WTC11 (cell line): ENCODE measurements around the gene TCEANC. TPM values are rescaled to one million over a fixed set of nuclear protein-coding genes. Genes with fewer than 3 reads are reported as not detected.
"Not testable (repeated sequence)": the region's sequence is repeated elsewhere in the genome, so short reads cannot be mapped to it uniquely, and the experiment has no call there.

Experiments
- ATAC-seq: fragments of 200-7000 bp; cut with Tn5 transposase; 2 replicates; pipeline ENCODE4 v1.10.0; 2021; ENCODE audit warnings: mild to moderate bottlenecking, moderate library complexity
- CTCF ChIA-PET: fragments of 300-600 bp; sonication (Branson Sonifier 250); formaldehyde crosslinking; loops from one replicate; lab custom pipeline; 2021; ENCODE audit warnings: antibody characterized with exemption; lab: Charles Lee
- POLR2A ChIA-PET: fragments of 350-600 bp; sonication (Branson Sonifier 250); formaldehyde crosslinking; loops from one replicate; lab custom pipeline; 2021; ENCODE audit warnings: antibody characterized with exemption; lab: Charles Lee
- DNase-seq: peaks from one replicate; pipeline ENCODE4 v3.0.0; 2021; ENCODE audit warnings: low spot score
- H3K27ac Mint-ChIP-seq: 2 replicates; pipeline ENCODE4 v1.8.0; 2021; ENCODE audit warnings: mixed read lengths
- H3K27me3 Mint-ChIP-seq: 2 replicates; pipeline ENCODE4 v1.8.0; 2021; ENCODE audit warnings: low read depth, mild to moderate bottlenecking, moderate library complexity, mixed read lengths
- H3K36me3 Mint-ChIP-seq: 2 replicates; pipeline ENCODE4 v1.8.0; 2021; ENCODE audit warnings: mixed read lengths
- H3K4me1 Mint-ChIP-seq: 2 replicates; pipeline ENCODE4 v1.8.0; 2022; ENCODE audit warnings: mixed read lengths
- H3K4me3 Mint-ChIP-seq: 2 replicates; pipeline ENCODE4 v1.8.0; 2021; ENCODE audit warnings: mild to moderate bottlenecking, moderate library complexity, mixed read lengths
- H3K9me3 Mint-ChIP-seq: 2 replicates; pipeline ENCODE4 v1.8.0; 2021; ENCODE audit warnings: mixed read lengths
- CTCF ChIP-seq: fragments of 200-600 bp; IDR thresholded peaks from 2 replicates; pipeline ENCODE4 v1.8.0; 2022; ENCODE audit warnings: antibody characterized with exemption
- EMX1 ChIP-seq: fragments of 250-450 bp; sonication (Bioruptor Pico); IDR thresholded peaks from 2 replicates; pipeline ENCODE4 v1.8.0; 2021; ENCODE audit warnings: mild to moderate bottlenecking
- ERG ChIP-seq: fragments of 250-450 bp; sonication (Bioruptor Pico); IDR thresholded peaks from 2 replicates; pipeline ENCODE4 v1.8.0; 2021; ENCODE audit warnings: mild to moderate bottlenecking
- FOXK1 ChIP-seq: sonication (generic); formaldehyde crosslinking; IDR thresholded peaks from 2 replicates; pipeline ENCODE4 v1.8.0; 2022; ENCODE audit warnings: mild to moderate bottlenecking, moderate library complexity, missing genetic modification reagents
- IRF2 ChIP-seq: sonication (generic); formaldehyde crosslinking; IDR thresholded peaks from 2 replicates; pipeline ENCODE4 v1.8.0; 2022; ENCODE audit warnings: low read depth, missing genetic modification reagents, borderline replicate concordance
- NR2C2 ChIP-seq: sonication (generic); formaldehyde crosslinking; IDR thresholded peaks from 2 replicates; pipeline ENCODE4 v1.8.0; 2022; ENCODE audit warnings: mild to moderate bottlenecking, missing genetic modification reagents
- NR3C1 ChIP-seq: sonication (generic); formaldehyde crosslinking; conservative IDR thresholded peaks from 2 replicates; pipeline ENCODE4 v1.8.1; 2023; ENCODE audit warnings: low read depth, mild to moderate bottlenecking, missing genetic modification reagents
- OVOL2 ChIP-seq: fragments of 250-450 bp; sonication (Bioruptor Pico); IDR thresholded peaks from 2 replicates; pipeline ENCODE4 v1.9.0; 2021; ENCODE audit warnings: mild to moderate bottlenecking, borderline replicate concordance
- PRRX2 ChIP-seq: fragments of 250-450 bp; sonication (Bioruptor Pico); IDR thresholded peaks from 2 replicates; pipeline ENCODE4 v1.8.0; 2021; ENCODE audit warnings: mild to moderate bottlenecking
- RELA ChIP-seq: sonication (generic); formaldehyde crosslinking; IDR thresholded peaks from 2 replicates; pipeline ENCODE4 v1.8.1; 2022; ENCODE audit warnings: missing genetic modification reagents, mild to moderate bottlenecking, borderline replicate concordance
- RORB ChIP-seq: fragments of 250-450 bp; sonication (Bioruptor Pico); IDR thresholded peaks from 2 replicates; pipeline ENCODE4 v1.9.0; 2021; ENCODE audit warnings: mild to moderate bottlenecking
- USF2 ChIP-seq: sonication (generic); formaldehyde crosslinking; IDR thresholded peaks from 2 replicates; pipeline ENCODE4 v1.8.1; 2023; ENCODE audit warnings: mild to moderate bottlenecking, missing genetic modification reagents, moderate library complexity
- ZNF281 ChIP-seq: sonication (generic); formaldehyde crosslinking; IDR thresholded peaks from 2 replicates; pipeline ENCODE4 v1.8.0; 2023; ENCODE audit warnings: mild to moderate bottlenecking, missing genetic modification reagents
- ZNF396 ChIP-seq: fragments of 250-450 bp; sonication (Bioruptor Pico); IDR thresholded peaks from 2 replicates; pipeline ENCODE4 v1.8.0; 2021; ENCODE audit warnings: mild to moderate bottlenecking, moderate library complexity, borderline replicate concordance
- ZNF416 ChIP-seq: fragments of 250-450 bp; sonication (Bioruptor Pico); IDR thresholded peaks from 2 replicates; pipeline ENCODE4 v1.9.0; 2021; ENCODE audit warnings: mild to moderate bottlenecking, inconsistent platforms
- total RNA-seq: library from RNA; stranded (reverse); gene quantifications from 3 replicates; pipeline ENCODE4 v1.2.3, GENCODE V29; 2021
- TF ChIP-seq, protein P1 (sequence below): sonication (generic); formaldehyde crosslinking; IDR thresholded peaks from 2 replicates; pipeline ENCODE4 v1.8.1; 2022; ENCODE audit warnings: mild to moderate bottlenecking, missing genetic modification reagents, moderate library complexity, borderline replicate concordance
- TF ChIP-seq, protein P2 (sequence below): fragments of 250-450 bp; sonication (Bioruptor Pico); IDR thresholded peaks from 2 replicates; pipeline ENCODE4 v1.9.0; 2021; ENCODE audit warnings: moderate library complexity, mild to moderate bottlenecking, inconsistent platforms, borderline replicate concordance
- TF ChIP-seq, protein P3 (sequence below): fragments of 250-450 bp; sonication (Bioruptor Pico); IDR thresholded peaks from 2 replicates; pipeline ENCODE4 v1.9.0; 2021; ENCODE audit warnings: mild to moderate bottlenecking

The TCEANC gene
- total RNA-seq, 1 experiment from 2014 or later = 2.0 TPM

DNA sequence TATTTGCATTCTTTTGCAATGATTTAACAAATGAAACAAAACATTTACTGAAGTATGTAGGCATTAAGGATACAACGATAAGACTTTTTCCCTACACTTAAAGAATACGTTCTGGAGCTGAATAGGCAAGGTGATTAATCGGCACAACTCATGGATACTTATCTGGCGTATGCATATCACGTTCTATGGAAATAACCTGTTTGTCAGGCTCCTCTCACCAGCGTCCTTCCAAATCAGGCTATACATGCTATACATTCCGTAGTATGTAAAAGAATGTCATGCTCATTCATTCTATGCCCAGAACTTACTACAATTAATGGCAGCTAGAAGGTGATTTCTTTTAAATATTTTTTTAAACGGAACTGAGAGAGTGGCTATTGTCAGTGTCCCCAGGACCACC is 25.6 kb upstream of the TCEANC start:
- DNase-seq (no peak), ATAC-seq (no peak)
- Mint-ChIP-seq H3K4me3 (no peak overlapping the region), H3K9me3 (peaks cover 4% of the 10 kb centered on the region; the same call in 1 of the 2 replicates), H3K4me1 (0 out of 2 replicates have a peak, but pooled peaks cover 6% of the 10 kb centered on the region), H3K27ac (no peak overlapping the region), H3K27me3 (no peaks in the 10 kb centered on the region), H3K36me3 (no peaks in the 10 kb centered on the region; the same call in 1 of the 2 replicates)
- CTCF ChIA-PET = interaction anchor here (1.0 kb wide), 1 partner anchor 121 kb away, joined by 3 read pairs; no protein-coding TSS in a partner anchor
- TF ChIP-seq CTCF (no peak), ZNF281 (CRISPR knock-in tag) (no peak)
- TF ChIP-seq, protein P1, sequence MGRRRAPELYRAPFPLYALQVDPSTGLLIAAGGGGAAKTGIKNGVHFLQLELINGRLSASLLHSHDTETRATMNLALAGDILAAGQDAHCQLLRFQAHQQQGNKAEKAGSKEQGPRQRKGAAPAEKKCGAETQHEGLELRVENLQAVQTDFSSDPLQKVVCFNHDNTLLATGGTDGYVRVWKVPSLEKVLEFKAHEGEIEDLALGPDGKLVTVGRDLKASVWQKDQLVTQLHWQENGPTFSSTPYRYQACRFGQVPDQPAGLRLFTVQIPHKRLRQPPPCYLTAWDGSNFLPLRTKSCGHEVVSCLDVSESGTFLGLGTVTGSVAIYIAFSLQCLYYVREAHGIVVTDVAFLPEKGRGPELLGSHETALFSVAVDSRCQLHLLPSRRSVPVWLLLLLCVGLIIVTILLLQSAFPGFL (CRISPR knock-in tag) = no peak
- POLR2A ChIA-PET = no interaction called here

DNA sequence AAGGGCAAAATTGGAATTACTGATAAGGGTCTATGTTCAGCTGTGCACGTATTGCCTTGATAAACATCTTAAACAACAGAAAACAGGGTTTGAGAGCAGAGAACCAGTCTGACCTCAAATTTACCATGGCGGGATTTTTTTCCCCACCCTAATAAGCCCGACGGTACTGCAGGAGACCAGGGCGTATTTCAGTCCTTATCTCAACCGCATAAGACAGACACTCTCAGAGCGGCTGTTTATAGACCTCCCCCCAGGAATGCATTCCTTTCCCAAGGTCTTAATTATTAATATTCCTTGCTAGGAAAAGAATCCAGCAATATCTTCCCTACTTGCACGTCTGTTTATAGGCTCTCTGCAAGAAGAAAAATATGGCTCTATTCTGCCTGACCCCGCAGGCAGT is 15.7 kb upstream of the TCEANC start:
- H3K4me1 Mint-ChIP-seq, H3K4me3 Mint-ChIP-seq, H3K27ac Mint-ChIP-seq, DNase-seq, CTCF ChIA-PET, POLR2A ChIA-PET, ATAC-seq: not testable (repeated sequence)
- H3K36me3 Mint-ChIP-seq = peaks cover 25% of the 10 kb centered on the region
- H3K27me3 Mint-ChIP-seq = peaks cover 11% of the 10 kb centered on the region
- H3K9me3 Mint-ChIP-seq = peaks cover 35% of the 10 kb centered on the region

GRCh38 chrX:13638021-13638420 is 14.9 kb upstream of the TCEANC start:
- CTCF ChIA-PET = no interaction called here
- ATAC-seq = no peak
- Mint-ChIP-seq H3K4me1 (no peaks in the 10 kb centered on the region), H3K9me3 (peaks cover 31% of the 10 kb centered on the region), H3K27me3 (peaks cover 11% of the 10 kb centered on the region)
- TF ChIP-seq RORB (no peak), RELA (no peak), EMX1 (CRISPR knock-in tag) (no peak), FOXK1 (no peak), ERG (CRISPR knock-in tag) (no peak), NR2C2 (CRISPR knock-in tag) (no peak)
- TF ChIP-seq, all 79 proteins: peak for 0
- no peak for DNase-seq
- POLR2A ChIA-PET = no interaction called here
- Mint-ChIP-seq H3K36me3 (peaks cover 25% of the 10 kb centered on the region), H3K27ac (no peak overlapping the region), H3K4me3 (no peak overlapping the region)

- H3K36me3 Mint-ChIP-seq = peaks cover 25% of the 10 kb centered on the region
- CTCF ChIA-PET = no interaction called here
- POLR2A ChIA-PET = no interaction called here
- H3K4me3 Mint-ChIP-seq = no peak overlapping the region
- peaks cover 11% of the 10 kb centered on the region for H3K27me3 Mint-ChIP-seq
- DNase-seq = no peak
- peaks cover 31% of the 10 kb centered on the region for H3K9me3 Mint-ChIP-seq
- H3K4me1 Mint-ChIP-seq = no peaks in the 10 kb centered on the region
- ATAC-seq = no peak
- no peak overlapping the region for H3K27ac Mint-ChIP-seq
- TF ChIP-seq NR2C2 (CRISPR knock-in tag) (no peak), OVOL2 (CRISPR knock-in tag) (no peak), IRF2 (CRISPR knock-in tag) (no peak), NR3C1 (CRISPR knock-in tag) (no peak), USF2 (CRISPR knock-in tag) (no peak), ZNF416 (CRISPR knock-in tag) (no peak), PRRX2 (no peak), ZNF396 (CRISPR knock-in tag) (no peak)
- TF ChIP-seq, protein P2, sequence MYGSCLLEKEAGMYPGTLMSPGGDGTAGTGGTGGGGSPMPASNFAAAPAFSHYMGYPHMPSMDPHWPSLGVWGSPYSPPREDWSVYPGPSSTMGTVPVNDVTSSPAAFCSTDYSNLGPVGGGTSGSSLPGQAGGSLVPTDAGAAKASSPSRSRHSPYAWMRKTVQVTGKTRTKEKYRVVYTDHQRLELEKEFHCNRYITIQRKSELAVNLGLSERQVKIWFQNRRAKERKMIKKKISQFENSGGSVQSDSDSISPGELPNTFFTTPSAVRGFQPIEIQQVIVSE = no peak
- TF ChIP-seq, protein P3, sequence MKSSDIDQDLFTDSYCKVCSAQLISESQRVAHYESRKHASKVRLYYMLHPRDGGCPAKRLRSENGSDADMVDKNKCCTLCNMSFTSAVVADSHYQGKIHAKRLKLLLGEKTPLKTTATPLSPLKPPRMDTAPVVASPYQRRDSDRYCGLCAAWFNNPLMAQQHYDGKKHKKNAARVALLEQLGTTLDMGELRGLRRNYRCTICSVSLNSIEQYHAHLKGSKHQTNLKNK (CRISPR knock-in tag) = no peak
These were observed 14.1 kb upstream of the TCEANC start for GRCh38 chrX:13638826-13639225.
